ENCODE data around the gene TNS3.

DNA sequence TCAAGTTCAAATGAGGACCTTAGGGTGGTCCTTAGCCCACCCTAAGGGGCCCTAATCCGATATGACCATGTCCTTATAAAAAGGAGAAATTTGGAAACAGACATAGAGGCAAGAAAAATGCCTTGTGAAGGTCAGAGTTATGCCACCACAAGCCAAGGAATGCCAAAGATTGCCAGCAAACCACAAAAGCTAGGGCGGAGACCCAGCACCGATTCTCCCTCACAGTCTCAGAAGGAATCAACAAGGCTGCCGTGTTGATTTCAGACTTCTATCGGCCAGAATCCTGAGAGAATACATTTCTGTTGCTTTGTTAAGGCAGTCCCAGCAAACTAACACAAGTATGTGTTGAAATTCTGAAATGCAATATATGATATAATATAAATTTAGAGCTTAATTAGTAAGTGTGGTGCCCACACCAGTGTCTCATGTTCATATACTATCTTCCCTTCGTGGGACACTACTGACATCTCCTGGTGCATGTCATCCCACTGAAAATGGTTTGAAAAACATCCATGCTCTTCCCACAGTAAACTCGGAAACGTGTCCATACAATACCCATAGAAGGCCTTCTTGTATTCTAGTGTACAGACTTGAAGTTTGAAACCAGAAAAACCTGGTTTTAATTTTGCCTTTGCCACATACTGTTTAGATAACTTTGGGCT is 349.0 kb downstream of the TNS3 start:
- TF ChIP-seq, protein P1, sequence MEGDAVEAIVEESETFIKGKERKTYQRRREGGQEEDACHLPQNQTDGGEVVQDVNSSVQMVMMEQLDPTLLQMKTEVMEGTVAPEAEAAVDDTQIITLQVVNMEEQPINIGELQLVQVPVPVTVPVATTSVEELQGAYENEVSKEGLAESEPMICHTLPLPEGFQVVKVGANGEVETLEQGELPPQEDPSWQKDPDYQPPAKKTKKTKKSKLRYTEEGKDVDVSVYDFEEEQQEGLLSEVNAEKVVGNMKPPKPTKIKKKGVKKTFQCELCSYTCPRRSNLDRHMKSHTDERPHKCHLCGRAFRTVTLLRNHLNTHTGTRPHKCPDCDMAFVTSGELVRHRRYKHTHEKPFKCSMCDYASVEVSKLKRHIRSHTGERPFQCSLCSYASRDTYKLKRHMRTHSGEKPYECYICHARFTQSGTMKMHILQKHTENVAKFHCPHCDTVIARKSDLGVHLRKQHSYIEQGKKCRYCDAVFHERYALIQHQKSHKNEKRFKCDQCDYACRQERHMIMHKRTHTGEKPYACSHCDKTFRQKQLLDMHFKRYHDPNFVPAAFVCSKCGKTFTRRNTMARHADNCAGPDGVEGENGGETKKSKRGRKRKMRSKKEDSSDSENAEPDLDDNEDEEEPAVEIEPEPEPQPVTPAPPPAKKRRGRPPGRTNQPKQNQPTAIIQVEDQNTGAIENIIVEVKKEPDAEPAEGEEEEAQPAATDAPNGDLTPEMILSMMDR (IDR thresholded peaks at IDR 0.05) = no peak
- no peak for TF ChIP-seq EZH2 (IDR thresholded peaks at IDR 0.05; ENCODE audit: borderline replicate concordance, insufficient read depth, low read depth, low read length, poor library complexity, severe bottlenecking)

Measured in B cell (primary cell).